ENCODE measurements around the gene TRPV3.

The TRPV3 gene

DNA sequence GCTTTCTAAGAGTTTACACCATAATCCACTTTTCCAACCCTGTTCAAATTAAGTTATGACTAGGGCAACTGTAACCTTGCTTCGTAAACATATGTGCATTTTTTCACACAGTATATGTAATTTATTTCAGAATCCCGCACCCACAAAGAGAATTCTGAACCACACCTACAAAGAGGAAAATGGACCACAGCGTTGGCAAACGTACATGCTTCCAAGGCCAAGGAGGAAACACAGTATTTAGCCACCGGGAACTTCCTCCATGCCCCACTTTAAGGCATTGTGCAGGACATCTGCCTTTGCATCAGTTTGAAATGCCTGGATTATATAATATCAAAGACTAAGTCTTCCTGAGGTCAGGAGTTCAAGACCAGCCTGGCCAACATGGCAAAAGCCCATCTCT, 88.1 kb downstream of the TRPV3 start:
- DNase-seq, result no peak

GRCh38 chr17:3466355-3466754, 91.3 kb downstream of the TRPV3 start:
- peak; percentile 93 for DNase-seq

Measured in NCI-H82 (cell line).